ENCODE measurements around the gene HES5. TPM values are rescaled to one million over a fixed set of nuclear protein-coding genes. Genes with fewer than 3 reads are reported as not detected.

Gene HES5
- polyA plus RNA-seq, 1 donor (not counting 4 experiments of a cell fraction or from before 2014, with no cell fraction given): 0.33 TPM

GRCh38 chr1:2563205-2563604, 33.1 kb upstream of the HES5 start:
- Histone ChIP-seq H3K27me3 (ENCODE audit: control insufficient read depth, extremely low read depth, insufficient read depth, low read length) (peaks cover 21% of the 10 kb centered on the region), H3K4me1 (ENCODE audit: control insufficient read depth, extremely low read depth, insufficient read depth, low read length) (no peaks in the 10 kb centered on the region), H3K9me3 (ENCODE audit: control insufficient read depth, low read depth, low read length) (no peaks in the 10 kb centered on the region), H4K20me1 (ENCODE audit: control insufficient read depth, extremely low read depth, insufficient read depth, low read length) (no peaks in the 10 kb centered on the region), H3K4me3 (ENCODE audit: control insufficient read depth in 2 of 3, extremely low read depth in 1 of 3, insufficient read depth in 2 of 3, low read depth in 1 of 3, low read length in 3 of 3) (no peak overlapping the region), H2AFZ (ENCODE audit: control insufficient read depth, low read length) (no peak overlapping the region), H3K9me1 (ENCODE audit: control insufficient read depth, extremely low read depth, insufficient read depth, low read length) (no peaks in the 10 kb centered on the region), H3K4me2 (ENCODE audit: control insufficient read depth, extremely low read depth, insufficient read depth, low read depth, low read length) (no peak overlapping the region), H3K27ac (ENCODE audit: control insufficient read depth, insufficient read depth, low read length) (no peak overlapping the region), H3K79me2 (ENCODE audit: control insufficient read depth, insufficient read depth, low read length) (no peaks in the 10 kb centered on the region), H3K9ac (ENCODE audit: control insufficient read depth, extremely low read depth, insufficient read depth, low read length) (no peak overlapping the region), H3K36me3 (ENCODE audit: control insufficient read depth in 2 of 2, extremely low read depth in 1 of 2, insufficient read depth in 2 of 2, low read length in 2 of 2) (no peaks in the 10 kb centered on the region)
- no peak for TF ChIP-seq EZH2 (IDR thresholded peaks at IDR 0.05; ENCODE audit: low read length)
- TF ChIP-seq CTCF (optimal IDR thresholded peaks at IDR 0.05 in 1 of 3, IDR thresholded peaks at IDR 0.05 in 1 of 3, conservative IDR thresholded peaks at IDR 0.05 in 1 of 3; ENCODE audit: extremely low read depth in 1 of 3, insufficient read depth in 2 of 3, low read length in 3 of 3): no peak
- no peak for DNase-seq (ENCODE audit: low read depth, low spot score)
- no peak for FAIRE-seq
- dilution Hi-C loops (cut with MboI; ENCODE audit: extremely low pct_ligation_motif_present, low sequenced_read_pairs): no loop called here

- no peak overlapping the region for H2AFZ ChIP-seq (ENCODE audit: control insufficient read depth, low read length)
- no peak for FAIRE-seq
- TF ChIP-seq EZH2 (IDR thresholded peaks at IDR 0.05; ENCODE audit: low read length) (no peak), CTCF (optimal IDR thresholded peaks at IDR 0.05 in 1 of 3, IDR thresholded peaks at IDR 0.05 in 1 of 3, conservative IDR thresholded peaks at IDR 0.05 in 1 of 3; ENCODE audit: extremely low read depth in 1 of 3, insufficient read depth in 2 of 3, low read length in 3 of 3) (peak; percentile 32 to 74 (median 49))
- H3K36me3 ChIP-seq (ENCODE audit: control insufficient read depth in 2 of 2, extremely low read depth in 1 of 2, insufficient read depth in 2 of 2, low read length in 2 of 2): no peaks in the 10 kb centered on the region
- H3K4me2 ChIP-seq (ENCODE audit: control insufficient read depth, extremely low read depth, insufficient read depth, low read depth, low read length): no peak overlapping the region
- H3K9me3 ChIP-seq (ENCODE audit: control insufficient read depth, low read depth, low read length): no peaks in the 10 kb centered on the region
- no peaks in the 10 kb centered on the region for H3K4me1 ChIP-seq (ENCODE audit: control insufficient read depth, extremely low read depth, insufficient read depth, low read length)
- H3K9ac ChIP-seq (ENCODE audit: control insufficient read depth, extremely low read depth, insufficient read depth, low read length): no peak overlapping the region
- no peak overlapping the region for H3K27ac ChIP-seq (ENCODE audit: control insufficient read depth, insufficient read depth, low read length)
- H4K20me1 ChIP-seq (ENCODE audit: control insufficient read depth, extremely low read depth, insufficient read depth, low read length): no peaks in the 10 kb centered on the region
- dilution Hi-C loops (cut with MboI; ENCODE audit: extremely low pct_ligation_motif_present, low sequenced_read_pairs): no loop called here
- H3K79me2 ChIP-seq (ENCODE audit: control insufficient read depth, insufficient read depth, low read length): no peaks in the 10 kb centered on the region
- H3K27me3 ChIP-seq (ENCODE audit: control insufficient read depth, extremely low read depth, insufficient read depth, low read length): peaks cover 21% of the 10 kb centered on the region
- no peak for DNase-seq (ENCODE audit: low read depth, low spot score)
- H3K9me1 ChIP-seq (ENCODE audit: control insufficient read depth, extremely low read depth, insufficient read depth, low read length): no peaks in the 10 kb centered on the region
- H3K4me3 ChIP-seq (ENCODE audit: control insufficient read depth in 2 of 3, extremely low read depth in 1 of 3, insufficient read depth in 2 of 3, low read depth in 1 of 3, low read length in 3 of 3): no peak overlapping the region
Measured at GRCh38 chr1:2561898-2562895, 32.1 kb upstream of the HES5 start.

Data from keratinocyte (primary cell).